ENCODE measurements around the gene SAV1.

Gene SAV1

GRCh38 chr14:50605766-50606165 is 62.3 kb downstream of the SAV1 start:
- Histone ChIP-seq H3K27ac (ENCODE audit: low read length) (no peak overlapping the region), H3K9ac (ENCODE audit: low read length) (no peak overlapping the region), H3K4me3 (ENCODE audit: low read length) (no peak overlapping the region), H3K27me3 (ENCODE audit: control insufficient read depth, insufficient read depth, low read length) (no peaks in the 10 kb centered on the region), H3K9me3 (ENCODE audit: control insufficient read depth, low read depth, low read length) (no peaks in the 10 kb centered on the region), H3K36me3 (ENCODE audit: control insufficient read depth, low read depth, low read length) (no peaks in the 10 kb centered on the region), H3K4me1 (ENCODE audit: control insufficient read depth, low read depth, low read length) (no peaks in the 10 kb centered on the region)

DNA sequence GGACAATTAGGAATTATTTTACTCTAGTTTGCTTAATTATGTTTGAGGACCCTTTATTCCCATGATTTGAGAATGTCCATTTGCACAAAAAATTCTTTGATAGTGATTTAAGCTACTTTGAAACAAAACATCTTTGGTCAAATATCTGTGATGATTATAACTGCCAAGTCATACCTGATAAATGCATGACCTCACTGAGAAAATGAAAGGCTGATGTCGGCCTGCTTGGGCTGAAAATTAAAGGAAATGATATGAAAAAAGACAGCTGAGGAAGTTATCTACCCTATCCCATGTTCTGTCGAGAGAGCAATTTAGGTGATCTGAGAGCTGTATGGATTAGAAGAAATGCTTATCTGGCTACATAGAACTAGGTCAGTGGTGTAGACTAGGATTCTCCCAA is 64.5 kb downstream of the SAV1 start:
- no peaks in the 10 kb centered on the region for H3K9me3 ChIP-seq (ENCODE audit: control insufficient read depth, low read depth, low read length)
- peaks cover 9% of the 10 kb centered on the region for H3K4me1 ChIP-seq (ENCODE audit: control insufficient read depth, low read depth, low read length)
- no peak overlapping the region for H3K27ac ChIP-seq (ENCODE audit: low read length)
- no peak overlapping the region for H3K4me3 ChIP-seq (ENCODE audit: low read length)
- H3K36me3 ChIP-seq (ENCODE audit: control insufficient read depth, low read depth, low read length): no peaks in the 10 kb centered on the region
- H3K9ac ChIP-seq (ENCODE audit: low read length): no peak overlapping the region
- H3K27me3 ChIP-seq (ENCODE audit: control insufficient read depth, insufficient read depth, low read length): no peaks in the 10 kb centered on the region

DNA sequence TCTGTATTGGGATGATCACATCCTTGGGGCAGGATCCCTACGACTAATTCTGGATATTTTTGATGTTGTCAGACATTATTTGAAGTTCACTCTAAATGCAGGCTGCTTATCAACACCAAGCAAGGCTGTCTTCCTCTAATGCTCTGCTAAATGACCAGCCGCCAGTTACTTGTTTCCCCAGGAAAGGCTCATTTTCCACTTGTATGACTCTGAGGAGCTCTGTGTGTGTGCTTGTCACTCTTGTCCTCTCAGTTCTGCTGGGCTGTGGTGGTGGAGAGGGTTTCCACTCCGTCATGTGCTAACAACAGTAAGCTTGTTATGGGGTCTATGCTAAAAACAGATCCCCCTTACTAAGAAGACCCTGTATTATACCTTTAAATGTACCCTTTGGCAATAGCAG is 66.1 kb downstream of the SAV1 start:
- Histone ChIP-seq H3K27ac (ENCODE audit: low read length) (no peak overlapping the region), H3K36me3 (ENCODE audit: control insufficient read depth, low read depth, low read length) (no peaks in the 10 kb centered on the region), H3K27me3 (ENCODE audit: control insufficient read depth, insufficient read depth, low read length) (no peaks in the 10 kb centered on the region), H3K9me3 (ENCODE audit: control insufficient read depth, low read depth, low read length) (no peaks in the 10 kb centered on the region), H3K9ac (ENCODE audit: low read length) (no peak overlapping the region), H3K4me1 (ENCODE audit: control insufficient read depth, low read depth, low read length) (peaks cover 9% of the 10 kb centered on the region), H3K4me3 (ENCODE audit: low read length) (no peak overlapping the region)

GRCh38 chr14:50601394-50601793 is 66.7 kb downstream of the SAV1 start:
- Histone ChIP-seq H3K4me3 (ENCODE audit: low read length) (no peak overlapping the region), H3K4me1 (ENCODE audit: control insufficient read depth, low read depth, low read length) (peaks cover 9% of the 10 kb centered on the region), H3K36me3 (ENCODE audit: control insufficient read depth, low read depth, low read length) (no peaks in the 10 kb centered on the region), H3K27ac (ENCODE audit: low read length) (no peak overlapping the region), H3K27me3 (ENCODE audit: control insufficient read depth, insufficient read depth, low read length) (no peaks in the 10 kb centered on the region), H3K9me3 (ENCODE audit: control insufficient read depth, low read depth, low read length) (no peaks in the 10 kb centered on the region), H3K9ac (ENCODE audit: low read length) (no peak overlapping the region)

GRCh38 chr14:50600849-50601248 is 67.3 kb downstream of the SAV1 start:
- Histone ChIP-seq H3K9ac (ENCODE audit: low read length) (no peak overlapping the region), H3K9me3 (ENCODE audit: control insufficient read depth, low read depth, low read length) (no peaks in the 10 kb centered on the region), H3K4me3 (ENCODE audit: low read length) (no peak overlapping the region), H3K27ac (ENCODE audit: low read length) (no peak overlapping the region), H3K36me3 (ENCODE audit: control insufficient read depth, low read depth, low read length) (no peaks in the 10 kb centered on the region), H3K27me3 (ENCODE audit: control insufficient read depth, insufficient read depth, low read length) (no peaks in the 10 kb centered on the region), H3K4me1 (ENCODE audit: control insufficient read depth, low read depth, low read length) (peaks cover 9% of the 10 kb centered on the region)

DNA sequence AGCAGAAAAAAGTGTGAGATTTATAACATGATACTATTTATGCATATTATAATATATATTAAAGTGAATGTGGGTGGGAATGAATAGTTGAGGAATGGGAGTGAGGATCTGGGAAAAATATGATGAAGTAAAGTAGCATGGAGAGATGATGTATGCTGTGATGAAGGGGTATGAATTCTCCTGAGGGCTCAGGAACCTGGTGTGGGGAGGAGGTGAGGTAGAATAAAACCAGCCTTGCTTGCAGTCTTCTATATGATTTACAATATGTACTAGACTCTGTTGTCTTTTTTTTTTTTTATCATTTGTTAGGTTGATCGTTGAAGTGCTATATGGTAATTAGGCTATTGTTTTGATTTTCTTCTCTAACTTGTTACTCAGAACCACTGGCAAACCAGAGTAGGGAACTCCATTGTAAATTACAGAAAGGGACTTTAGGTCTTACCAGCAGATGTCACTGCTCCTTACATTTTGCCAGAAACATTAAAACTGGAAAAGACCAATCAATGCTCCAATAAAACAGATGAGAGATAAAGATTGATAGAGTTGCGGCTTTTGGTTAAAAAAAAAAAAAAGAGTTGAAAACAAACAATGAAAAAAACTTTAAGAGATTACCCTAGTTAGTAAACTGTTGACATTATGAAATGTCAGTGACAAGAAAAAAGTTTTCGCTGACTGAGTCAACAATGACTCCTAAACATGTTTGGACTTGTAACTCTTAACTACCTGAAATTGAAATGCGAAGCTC is 68.2 kb downstream of the SAV1 start:
- Histone ChIP-seq H3K9ac (ENCODE audit: low read length) (no peak overlapping the region), H3K4me3 (ENCODE audit: low read length) (no peak overlapping the region), H3K4me1 (ENCODE audit: control insufficient read depth, low read depth, low read length) (peaks cover 9% of the 10 kb centered on the region), H3K9me3 (ENCODE audit: control insufficient read depth, low read depth, low read length) (no peaks in the 10 kb centered on the region), H3K27ac (ENCODE audit: low read length) (no peak overlapping the region), H3K36me3 (ENCODE audit: control insufficient read depth, low read depth, low read length) (no peaks in the 10 kb centered on the region), H3K27me3 (ENCODE audit: control insufficient read depth, insufficient read depth, low read length) (no peaks in the 10 kb centered on the region)

DNA sequence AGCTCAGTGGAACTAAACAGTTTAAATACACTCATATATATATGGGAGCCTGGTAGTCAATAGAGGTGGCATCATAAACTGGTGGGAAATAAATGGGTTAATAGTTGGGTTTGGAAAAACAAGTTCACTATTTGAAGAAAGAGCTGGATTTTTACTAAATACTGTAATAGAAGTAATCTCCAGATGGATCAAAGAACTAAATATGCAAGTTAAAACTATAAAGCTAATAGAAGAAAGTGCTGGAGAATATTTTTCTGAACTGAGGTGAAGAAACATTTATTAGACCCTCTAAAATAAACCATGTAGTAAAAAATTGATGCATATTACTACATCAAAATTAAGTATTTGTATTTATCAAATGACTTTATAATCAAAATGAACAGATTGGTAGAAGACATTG is 69.3 kb downstream of the SAV1 start:
- Histone ChIP-seq H3K4me1 (ENCODE audit: control insufficient read depth, low read depth, low read length) (peaks cover 9% of the 10 kb centered on the region), H3K9me3 (ENCODE audit: control insufficient read depth, low read depth, low read length) (no peaks in the 10 kb centered on the region)

GRCh38 chr14:50594577-50595316 is 73.4 kb downstream of the SAV1 start:
- Histone ChIP-seq H3K27ac (ENCODE audit: low read length) (no peak overlapping the region), H3K9me3 (ENCODE audit: control insufficient read depth, low read depth, low read length) (no peaks in the 10 kb centered on the region), H3K36me3 (ENCODE audit: control insufficient read depth, low read depth, low read length) (no peaks in the 10 kb centered on the region), H3K4me1 (ENCODE audit: control insufficient read depth, low read depth, low read length) (peaks cover under 1% of the 10 kb centered on the region), H3K27me3 (ENCODE audit: control insufficient read depth, insufficient read depth, low read length) (no peaks in the 10 kb centered on the region), H3K4me3 (ENCODE audit: low read length) (no peak overlapping the region), H3K9ac (ENCODE audit: low read length) (no peak overlapping the region)

More for the DNA sequence above, 69.3 kb downstream of the SAV1 start:
- Histone ChIP-seq H3K9ac (ENCODE audit: low read length) (no peak overlapping the region), H3K36me3 (ENCODE audit: control insufficient read depth, low read depth, low read length) (no peaks in the 10 kb centered on the region), H3K27ac (ENCODE audit: low read length) (no peak overlapping the region), H3K27me3 (ENCODE audit: control insufficient read depth, insufficient read depth, low read length) (no peaks in the 10 kb centered on the region), H3K4me3 (ENCODE audit: low read length) (no peak overlapping the region)

DNA sequence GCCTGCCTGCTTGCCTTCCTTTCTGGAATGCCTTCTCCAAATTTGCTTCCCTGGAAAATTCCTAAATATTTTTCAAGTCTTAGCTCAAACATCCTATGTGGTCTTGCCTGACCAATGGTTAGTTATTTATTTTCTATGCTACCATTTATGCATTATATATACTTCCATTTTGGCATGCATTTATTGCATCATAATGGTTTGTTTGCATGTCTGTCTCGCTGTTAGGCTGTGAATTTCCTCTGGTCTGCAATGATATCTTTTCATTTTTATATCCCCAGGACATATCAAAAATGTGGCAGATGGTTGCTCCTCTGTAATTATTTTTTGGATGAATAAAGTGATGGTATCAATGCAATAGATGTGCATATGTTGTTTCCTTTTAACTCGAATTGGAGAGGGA is 77.6 kb downstream of the SAV1 start:
- Histone ChIP-seq H3K9ac (ENCODE audit: low read length) (no peak overlapping the region), H3K4me3 (ENCODE audit: low read length) (no peak overlapping the region), H3K27ac (ENCODE audit: low read length) (no peak overlapping the region), H3K9me3 (ENCODE audit: control insufficient read depth, low read depth, low read length) (no peaks in the 10 kb centered on the region), H3K4me1 (ENCODE audit: control insufficient read depth, low read depth, low read length) (no peaks in the 10 kb centered on the region), H3K36me3 (ENCODE audit: control insufficient read depth, low read depth, low read length) (no peaks in the 10 kb centered on the region), H3K27me3 (ENCODE audit: control insufficient read depth, insufficient read depth, low read length) (no peaks in the 10 kb centered on the region)
